SW 1271 (cell line): Measurements from ENCODE around the gene CTDNEP1.
A peak's percentile ranks its signal among the peaks of the same experiment; 100 is the strongest.

Source experiments
- DNase-seq, 2 experiments: peaks; one replicate each; lab custom pipeline; 2025; lab: John Stamatoyannopoulos, UW

The CTDNEP1 gene

DNA sequence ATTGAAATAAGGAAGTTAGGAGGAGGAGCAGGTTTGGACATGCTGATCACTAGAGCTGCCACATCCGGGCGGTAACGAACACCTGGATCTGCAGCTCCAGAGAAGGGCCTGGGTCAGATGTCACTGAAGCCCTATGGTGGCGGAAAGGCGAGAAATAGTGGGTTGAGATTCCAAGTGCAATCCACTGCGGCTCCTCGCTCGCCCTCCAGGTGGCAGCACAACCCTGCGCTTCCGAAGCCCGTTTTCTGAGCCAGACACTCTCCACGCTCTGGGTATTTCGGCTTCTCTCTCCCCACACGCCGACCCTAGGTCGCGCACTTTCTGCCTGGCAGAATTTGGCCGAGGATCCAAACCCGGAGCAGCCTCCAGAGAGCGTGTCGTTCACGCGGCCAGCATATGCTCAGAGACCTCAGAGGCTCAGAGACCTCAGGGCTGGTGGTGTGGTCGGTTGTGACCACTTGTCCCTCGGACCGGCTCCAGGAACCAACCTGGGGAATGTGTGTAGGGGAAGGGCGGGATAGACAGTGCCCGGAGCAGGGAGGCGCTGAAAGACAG lies 29.1 kb upstream of the CTDNEP1 start:
- peak; percentile 61 to 81 for DNase-seq

- DNase-seq, result no peak
These were observed 27.9 kb upstream of the CTDNEP1 start for GRCh38 chr17:7279448-7279847.

- no peak for DNase-seq
These were observed 15.2 kb upstream of the CTDNEP1 start for GRCh38 chr17:7266784-7267183.

- DNase-seq, result no peak
These were observed 12.2 kb upstream of the CTDNEP1 start for GRCh38 chr17:7263801-7264078.

DNA sequence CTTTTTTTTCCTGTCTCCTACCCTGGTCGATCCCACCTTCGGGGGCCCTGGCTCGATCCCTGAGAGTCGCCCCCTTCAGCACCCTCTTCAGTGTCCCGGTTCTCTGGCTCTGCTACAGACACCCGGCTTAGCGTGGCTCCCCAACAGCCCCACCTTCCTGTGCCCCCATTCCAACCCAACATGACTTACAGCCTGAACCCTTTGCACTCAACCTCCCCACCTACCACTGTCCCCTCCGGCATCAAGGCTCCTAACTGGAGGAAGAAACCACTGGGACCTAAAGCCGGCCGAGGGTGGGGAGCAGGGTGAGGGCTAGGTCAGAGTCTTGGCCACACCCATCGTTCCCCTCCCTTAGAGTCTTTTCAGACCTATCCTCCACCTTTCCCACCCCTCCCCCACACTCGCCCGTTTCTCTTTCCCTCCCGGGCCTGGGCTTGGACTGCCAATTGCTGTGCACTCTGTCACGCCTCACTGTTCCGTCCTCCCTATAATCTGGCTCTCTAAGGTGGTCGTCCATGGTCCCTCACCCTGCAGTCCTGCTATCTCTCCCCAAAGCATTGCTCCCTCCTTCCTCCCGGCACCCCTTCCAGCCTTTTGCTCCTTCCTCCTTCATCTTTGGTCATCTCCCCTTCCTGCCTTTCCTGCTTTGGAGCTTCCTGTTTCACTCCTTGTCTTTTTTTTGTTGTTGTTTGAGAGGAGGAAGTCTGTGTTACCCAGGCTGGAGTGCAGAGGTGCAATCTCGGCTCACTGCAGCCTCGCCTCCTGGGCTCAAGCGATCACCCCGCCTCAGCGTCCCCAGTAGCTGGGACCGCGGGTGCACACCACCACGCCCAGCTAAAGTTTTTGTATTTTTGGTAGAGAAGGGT lies 11.6 kb upstream of the CTDNEP1 start:
- no peak for DNase-seq

DNA sequence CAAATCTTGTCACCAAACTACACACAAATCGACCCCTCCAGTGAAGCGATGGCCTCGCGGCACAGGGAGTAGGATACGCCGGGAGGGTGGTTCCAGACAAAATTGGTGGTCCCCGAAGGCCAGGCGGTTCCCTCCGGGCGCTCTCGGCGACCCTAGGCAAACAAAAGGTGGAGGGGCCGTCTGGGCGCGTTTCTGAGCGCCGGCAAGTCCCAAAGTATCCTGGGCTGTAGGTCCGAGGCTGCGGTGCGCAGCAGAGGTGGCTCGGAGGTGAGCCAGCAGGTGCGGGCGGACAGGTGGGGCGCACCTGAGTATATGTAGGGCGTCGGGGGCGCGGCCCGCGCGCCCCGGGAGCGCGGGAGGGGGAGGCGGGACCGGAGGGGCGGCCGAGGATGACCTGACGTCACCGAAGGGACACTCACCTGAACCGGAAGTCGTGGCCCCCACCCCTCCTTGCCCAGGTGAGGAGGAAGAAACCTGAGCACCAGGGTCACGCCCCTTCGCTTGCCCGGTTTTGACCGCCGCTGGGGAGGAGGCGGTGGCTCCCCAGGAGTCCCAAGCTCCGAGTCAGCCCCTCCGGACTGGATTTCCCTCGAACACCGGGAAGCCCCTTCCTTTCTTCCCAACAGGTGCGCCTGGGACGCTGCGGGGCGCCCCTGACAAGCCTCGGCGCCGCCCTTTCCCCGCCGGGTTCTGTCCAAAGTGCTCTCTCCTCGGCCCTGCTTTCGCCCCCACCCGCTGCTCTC lies 10.8 kb upstream of the CTDNEP1 start, which contains the start of gene CLDN7:
Gene CLDN7, minus strand, starts transcription at position 287 of the 743 bp plus-strand sequence. CDS start 435 bp downstream, outside the sequence.
- no peak for DNase-seq

- no peak for DNase-seq
These were observed 10.1 kb upstream of the CTDNEP1 start for GRCh38 chr17:7261379-7262191.

GRCh38 chr17:7260651-7261378 lies 9.3 kb upstream of the CTDNEP1 start:
- DNase-seq, result no peak

GRCh38 chr17:7260151-7260550 lies 8.6 kb upstream of the CTDNEP1 start:
- no peak for DNase-seq

DNA sequence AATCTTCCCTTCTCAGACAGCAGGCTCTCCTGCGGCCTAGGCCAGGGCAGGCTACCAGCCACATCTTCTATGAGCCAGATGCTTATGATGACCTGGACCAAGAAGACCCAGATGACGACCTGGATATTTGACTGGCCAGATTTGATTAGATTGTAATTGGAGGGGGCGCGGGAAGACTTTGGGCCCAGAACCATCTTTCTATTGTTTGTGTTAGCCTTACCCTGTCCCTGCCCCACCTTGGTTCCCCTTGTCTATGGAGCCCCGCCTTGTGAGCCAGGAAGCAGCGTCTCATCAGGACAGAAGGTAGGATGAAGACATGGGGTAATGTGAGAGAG lies 8.0 kb upstream of the CTDNEP1 start:
- no peak for DNase-seq

GRCh38 chr17:7258731-7259554 lies 7.4 kb upstream of the CTDNEP1 start:
- no peak for DNase-seq

- DNase-seq, result no peak
These were observed 5.4 kb upstream of the CTDNEP1 start for GRCh38 chr17:7256766-7257456.

DNA sequence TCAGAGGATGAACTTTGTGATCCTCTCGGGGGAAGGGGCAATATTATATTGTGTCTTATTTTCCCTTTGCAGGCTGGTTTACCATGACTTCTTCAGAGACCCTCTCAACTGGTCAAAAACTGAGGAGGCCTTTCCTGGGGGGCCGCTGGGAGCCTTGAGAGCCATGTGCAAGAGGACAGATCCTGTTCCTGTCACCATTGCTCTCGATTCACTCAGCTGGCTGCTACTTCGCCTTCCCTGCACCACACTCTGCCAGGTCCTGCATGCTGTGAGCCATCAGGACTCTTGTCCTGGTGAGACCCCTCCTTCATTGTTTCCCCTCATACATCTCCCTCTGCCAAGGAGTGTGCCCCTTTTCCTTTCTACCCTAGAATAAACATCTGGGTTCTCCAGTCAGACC lies 3.0 kb upstream of the CTDNEP1 start:
- no peak for DNase-seq

DNA sequence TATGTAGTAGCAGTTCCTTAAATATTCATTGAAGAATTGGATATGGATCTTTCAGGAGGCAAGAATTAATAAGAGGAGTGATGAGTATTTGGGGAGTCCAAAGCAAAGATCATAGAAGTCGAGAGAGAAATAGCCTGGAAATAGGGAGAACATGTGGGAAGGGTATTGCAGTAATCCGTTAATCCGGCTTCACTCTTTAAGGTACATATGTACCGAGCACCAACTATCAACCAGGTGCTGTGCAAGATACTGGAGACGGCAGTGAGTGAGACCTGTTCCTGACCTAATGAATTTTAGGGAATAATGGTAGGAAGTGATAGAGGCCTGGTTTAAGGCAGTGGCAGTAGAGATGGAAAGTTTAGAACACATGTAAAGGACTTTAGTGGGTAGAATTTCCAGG lies 1.5 kb upstream of the CTDNEP1 start:
- no peak for DNase-seq

DNA sequence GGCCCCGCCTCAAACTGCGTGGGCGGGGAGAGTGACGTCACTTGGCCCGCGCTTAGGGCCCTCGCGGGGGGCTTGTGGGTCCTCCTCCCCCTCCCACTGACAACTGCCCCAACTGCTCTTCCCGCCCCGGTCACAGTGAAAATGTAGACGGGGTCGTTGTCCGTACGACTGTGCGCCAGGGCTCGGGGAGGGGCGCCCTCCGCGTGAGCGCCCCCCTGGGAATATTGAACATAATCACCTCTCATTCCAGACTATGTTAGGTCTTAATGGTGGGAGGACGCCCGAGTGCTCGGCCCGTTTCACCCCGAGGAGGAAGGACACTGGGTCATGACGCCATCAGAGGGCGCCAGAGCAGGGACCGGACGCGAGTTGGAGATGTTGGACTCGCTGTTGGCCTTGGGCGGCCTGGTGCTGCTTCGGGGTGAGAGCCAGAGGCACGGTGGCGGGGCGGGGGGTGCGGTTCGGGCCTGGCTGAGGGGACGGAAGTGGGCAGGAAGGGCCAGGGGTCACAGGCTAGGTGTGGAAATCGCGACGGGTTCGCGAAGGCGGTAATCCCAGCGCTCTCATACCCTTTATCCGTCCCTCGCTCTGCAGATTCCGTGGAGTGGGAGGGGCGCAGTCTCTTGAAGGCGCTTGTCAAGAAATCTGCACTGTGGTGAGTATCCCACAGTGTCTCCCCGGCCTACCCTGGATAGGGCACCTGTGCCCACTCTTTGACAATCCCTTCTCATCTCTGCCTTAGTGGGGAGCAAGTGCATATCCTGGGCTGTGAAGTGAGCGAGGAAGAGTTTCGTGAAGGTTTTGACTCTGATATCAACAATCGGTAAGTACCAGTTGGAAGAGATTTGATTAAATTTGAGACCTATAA lies 876 bp upstream of the CTDNEP1 start, which contains the start of gene ELP5:
Gene ELP5, plus strand, starts transcription at position 40 of the 868 bp plus-strand sequence. Its CDS starts 336 bp downstream, at position 376.
- peak; percentile 84 to 95 for DNase-seq

GRCh38 chr17:7250695-7251627 lies 573 bp downstream of the CTDNEP1 start:
- no peak for DNase-seq

DNA sequence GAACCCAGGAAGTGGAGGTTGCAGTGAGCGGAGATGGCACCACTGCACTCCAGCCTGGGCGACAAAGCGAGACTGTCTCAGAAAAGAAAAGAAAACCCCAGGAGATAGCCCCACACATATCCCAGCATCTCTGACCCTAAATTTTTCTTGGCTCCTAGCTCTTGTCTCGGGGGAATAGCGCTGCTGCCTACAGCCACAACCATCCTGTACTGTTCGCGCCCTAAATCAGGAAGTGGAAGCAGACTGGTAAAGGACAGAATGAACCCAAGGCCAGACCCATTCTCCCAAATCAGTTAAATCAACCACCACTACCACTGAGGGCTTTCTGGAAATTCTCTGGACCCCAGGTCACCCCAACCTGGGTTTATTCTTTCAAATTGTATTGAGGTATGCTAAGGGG lies 1.7 kb downstream of the CTDNEP1 start:
- DNase-seq, result no peak

DNA sequence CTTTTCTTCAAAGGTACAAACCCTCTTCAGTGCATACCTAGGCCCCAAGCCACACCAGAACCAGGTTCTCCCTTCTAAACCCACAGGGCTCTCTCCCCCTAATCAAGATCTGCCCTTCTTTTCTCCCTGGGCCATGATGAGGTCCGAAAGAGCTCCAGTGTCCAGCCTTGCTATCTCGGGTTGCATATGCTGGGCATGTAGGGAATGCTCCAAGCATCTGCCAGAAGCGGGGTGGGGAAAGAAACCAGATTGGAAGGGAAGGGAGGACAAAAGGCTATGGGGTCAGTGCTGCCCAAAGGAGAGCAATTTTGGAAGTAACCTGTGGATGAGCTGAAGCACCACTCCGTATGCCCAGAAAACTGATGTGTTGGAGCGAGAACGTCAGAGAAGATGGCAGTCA lies 2.3 kb downstream of the CTDNEP1 start:
- no peak for DNase-seq
